Gastroesophageal sphincter (tissue), 2 donors: Measurements from ENCODE around the gene NOS1AP.

Experiments
- EP300 ChIP-seq: sonication (generic); formaldehyde crosslinking; IDR thresholded peaks from one replicate; pipeline ENCODE4 v1.6.1; 2017; ENCODE audit warnings: antibody characterized with exemption, mild to moderate bottlenecking
- POLR2A ChIP-seq, 2 donors: fragments of 450-650 bp; IDR thresholded peaks; one replicate each; pipeline ENCODE4 v1.6.1; 2017; ENCODE audit warnings: antibody characterized with exemption in 2 of 2, mild to moderate bottlenecking in 2 of 2, moderate library complexity in 1 of 2
- POLR2AphosphoS5 ChIP-seq: sonication (generic); formaldehyde crosslinking; IDR thresholded peaks from one replicate; pipeline ENCODE4 v1.6.1; 2017; ENCODE audit warnings: antibody characterized with exemption

DNA sequence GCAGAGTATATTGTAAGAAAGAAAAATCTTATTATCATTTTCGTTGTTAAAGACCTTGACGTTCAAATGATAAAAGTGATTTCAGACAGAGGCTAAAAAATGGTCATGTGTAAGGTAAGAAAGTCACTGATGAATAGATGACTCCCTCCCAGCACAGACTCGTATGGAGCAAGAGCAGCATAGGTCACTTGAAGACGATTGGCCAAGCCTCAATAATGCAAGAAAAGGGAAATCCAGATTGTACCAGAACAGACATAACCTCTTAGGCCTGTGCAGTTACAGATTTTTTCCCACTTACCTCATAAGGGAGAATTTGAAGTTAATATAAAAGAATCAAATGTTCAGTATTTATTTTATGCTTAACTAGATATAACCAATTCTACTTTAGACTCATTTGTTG lies 29.5 kb upstream of the NOS1AP start:
- TF ChIP-seq POLR2A (IDR thresholded peaks at IDR 0.05) (no peak), EP300 (no peak), POLR2AphosphoS5 (no peak)
